SK-N-SH (cell line): Measurements from ENCODE around the gene SCRG1. TPM values are rescaled to one million over a fixed set of nuclear protein-coding genes. Genes with fewer than 3 reads are reported as not detected.

Experiments used
- CTCF ChIA-PET: fragments of 300-600, 350-600 bp; formaldehyde crosslinking; extraction: SDS; loops from one replicate; lab custom pipeline; 2021; lab: Yijun Ruan, JAX
- POLR2A ChIA-PET: fragments of 350-600 bp; sonication (Branson Sonifier 250); formaldehyde crosslinking; extraction: SDS; loops from one replicate; lab custom pipeline; 2020; ENCODE audit warnings: antibody characterized with exemption, inconsistent platforms; lab: Yijun Ruan, JAX
- DNase-seq: peaks from one replicate; pipeline ENCODE4 v3.0.0; 2012
- H2AFZ ChIP-seq: fragments of 200-600 bp; sonication (generic); 2 replicates; pipeline ENCODE4 v1.8.1; 2016; ENCODE audit warnings: antibody characterized with exemption, mild to moderate bottlenecking, low read depth
- H3F3A ChIP-seq: fragments of 200-600 bp; sonication (generic); replicated peaks from 2 replicates; pipeline ENCODE3; 2016; ENCODE audit warnings: antibody characterized with exemption, mild to moderate bottlenecking; ENCODE audit not compliant: insufficient read depth
- H3K27ac ChIP-seq, 2 experiments: fragments of 200-500 bp in 1 of 2; fragments of 200-600 bp in 1 of 2; sonication (Bioruptor generic) in 1 of 2; sonication (generic), shearing (Covaris generic) in 1 of 2; 2 replicates each; pipeline versions ENCODE4 v1.5.1 to v1.6.1; 2014 to 2016; ENCODE audit warnings: low read depth in 2 of 2, inconsistent platforms in 1 of 2, low read length in 1 of 2, mild to moderate bottlenecking in 1 of 2, mixed read lengths in 1 of 2
- H3K27me3 ChIP-seq: fragments of 200-600 bp; sonication (generic), shearing (Covaris generic); 2 replicates; pipeline ENCODE4 v1.6.1; 2016; ENCODE audit warnings: mixed run types; ENCODE audit not compliant: insufficient read depth
- H3K36me3 ChIP-seq, 2 experiments: fragments of 200-500 bp in 1 of 2; fragments of 200-600 bp in 1 of 2; sonication (Bioruptor generic) in 1 of 2; sonication (generic) in 1 of 2; replicated peaks in 1 of 2; 2 replicates each; pipeline versions ENCODE3 to v1.5.1; 2014 to 2016; ENCODE audit warnings: low read length in 1 of 2, mild to moderate bottlenecking in 1 of 2; ENCODE audit not compliant: insufficient read depth in 2 of 2, control insufficient read depth in 1 of 2
- H3K4me1 ChIP-seq, 2 experiments: fragments of 200-500 bp in 1 of 2; fragments of 200-600 bp in 1 of 2; sonication (Bioruptor generic) in 1 of 2; sonication (generic), shearing (Covaris generic) in 1 of 2; 2 replicates each; pipeline versions ENCODE4 v1.5.1 to v1.6.1; 2014 to 2016; ENCODE audit warnings: low read depth in 1 of 2, low read length in 1 of 2, mixed run types in 1 of 2; ENCODE audit not compliant: insufficient read depth in 2 of 2, control insufficient read depth in 1 of 2
- H3K4me2 ChIP-seq: fragments of 200-600 bp; sonication (generic), shearing (Covaris generic); 2 replicates; pipeline ENCODE4 v1.6.1; 2017; ENCODE audit warnings: mixed run types
- H3K4me3 ChIP-seq, 2 experiments: fragments of 200-500 bp in 1 of 2; fragments of 200-600 bp in 1 of 2; sonication (Bioruptor generic) in 1 of 2; sonication (generic), shearing (Covaris generic) in 1 of 2; 2 replicates each; pipeline versions ENCODE4 v1.5.1 to v1.8.1; 2014 to 2016; ENCODE audit warnings: low read depth in 2 of 2, inconsistent platforms in 1 of 2, low read length in 1 of 2, mild to moderate bottlenecking in 1 of 2, mixed read lengths in 1 of 2, moderate library complexity in 1 of 2
- H3K79me2 ChIP-seq: fragments of 200-600 bp; sonication (generic); 2 replicates; pipeline ENCODE4 v1.8.1; 2017; ENCODE audit warnings: mild to moderate bottlenecking; ENCODE audit not compliant: insufficient read depth
- H3K9ac ChIP-seq: fragments of 200-600 bp; sonication (generic); 2 replicates; pipeline ENCODE4 v1.6.1; 2017; ENCODE audit warnings: mixed run types
- H3K9me2 ChIP-seq: fragments of 200-600 bp; sonication (generic); 2 replicates; pipeline ENCODE4 v1.6.1; 2017; ENCODE audit warnings: mixed run types
- H3K9me3 ChIP-seq: fragments of 200-600 bp; sonication (generic); 2 replicates; pipeline ENCODE4 v1.6.1; 2017; ENCODE audit warnings: mixed run types, mild to moderate bottlenecking, moderate library complexity
- H4K20me1 ChIP-seq: fragments of 200-600 bp; sonication (generic); 2 replicates; pipeline ENCODE4 v1.6.1; 2017; ENCODE audit warnings: mild to moderate bottlenecking, mixed run types; ENCODE audit not compliant: insufficient read depth
- CHD2 ChIP-seq: fragments of 150-350 bp; IDR thresholded peaks from 2 replicates; pipeline ENCODE4 v1.6.1; 2018; ENCODE audit warnings: low read length; ENCODE audit not compliant: partially characterized antibody
- ELF1 ChIP-seq: IDR thresholded peaks from 2 replicates; pipeline ENCODE4 v1.4.0; 2012
- EZH2phosphoT487 ChIP-seq: fragments of 200-600 bp; sonication (generic); IDR thresholded peaks from 2 replicates; pipeline ENCODE4 v1.6.1; 2017; ENCODE audit warnings: low read depth, mixed run types, mild to moderate bottlenecking, antibody characterized with exemption, moderate library complexity, borderline replicate concordance
- FOXJ3 ChIP-seq: sonication (generic); formaldehyde crosslinking; IDR thresholded peaks from 2 replicates; pipeline ENCODE4 v1.5.1; 2020; ENCODE audit warnings: mild to moderate bottlenecking, missing genetic modification reagents
- FOXM1 ChIP-seq: IDR thresholded peaks from 2 replicates; pipeline ENCODE4 v1.4.0; 2012; ENCODE audit warnings: low read depth, mild to moderate bottlenecking
- GATA2 ChIP-seq: sonication (generic); formaldehyde crosslinking; IDR thresholded peaks from 2 replicates; pipeline ENCODE4 v1.5.0; 2020; ENCODE audit warnings: mild to moderate bottlenecking, missing genetic modification reagents
- MEF2A ChIP-seq: IDR thresholded peaks from 2 replicates; pipeline ENCODE4 v1.4.0; 2012; ENCODE audit warnings: low read depth, borderline replicate concordance
- NFIC ChIP-seq: IDR thresholded peaks from 2 replicates; pipeline ENCODE4 v1.4.0; 2012; ENCODE audit warnings: borderline replicate concordance
- POLR2AphosphoS5 ChIP-seq: IDR thresholded peaks from 2 replicates; pipeline ENCODE4 v1.6.1; 2012; ENCODE audit warnings: low read depth, low read length
- RAD21 ChIP-seq: IDR thresholded peaks from 2 replicates; pipeline ENCODE4 v1.6.1; 2012; ENCODE audit warnings: mild to moderate bottlenecking, low read length
- RFX5 ChIP-seq: IDR thresholded peaks from 2 replicates; pipeline ENCODE4 v1.6.1; 2012; ENCODE audit warnings: mild to moderate bottlenecking, improper control_type of control experiment, low read length
- SMC3 ChIP-seq: IDR thresholded peaks from 2 replicates; pipeline ENCODE4 v1.6.1; 2012; ENCODE audit warnings: low read depth, low read length, improper control_type of control experiment
- TCF12 ChIP-seq: IDR thresholded peaks from 2 replicates; pipeline ENCODE4 v1.4.0; 2012
- WGBS: methylation state at CpG from one replicate; pipeline ENCODE4 v1.1.6; 2017; ENCODE audit warnings: low lambda C conversion rate; 5-methylcytosine and 5-hydroxymethylcytosine counted together
- polyA plus RNA-seq, 3 experiments: library from polyadenylated mRNA; depleted of rRNA; stranded (reverse); fragments of >200 nt; gene quantifications; 2 replicates each; pipeline ENCODE4 v1.2.3, GENCODE V29; 2012
- TF ChIP-seq, protein P1 (sequence below): IDR thresholded peaks from 2 replicates; pipeline ENCODE4 v1.4.0; 2012; ENCODE audit warnings: low read depth, borderline replicate concordance
- TF ChIP-seq, protein P2 (sequence below): fragments of 150-350 bp; IDR thresholded peaks from 2 replicates; pipeline ENCODE4 v1.6.1; 2017; ENCODE audit warnings: antibody characterized with exemption, low read length, low read depth, borderline replicate concordance
- TF ChIP-seq, protein P3 (sequence below): fragments of 150-350 bp; IDR thresholded peaks from 2 replicates; pipeline ENCODE4 v1.6.1; 2016; ENCODE audit warnings: mild to moderate bottlenecking, low read depth, low read length
- TF ChIP-seq, protein P4 (sequence below): IDR thresholded peaks from 2 replicates; pipeline ENCODE4 v1.6.1; 2012; ENCODE audit warnings: mild to moderate bottlenecking, low read depth, low read length, moderate library complexity

Gene SCRG1
- polyA plus RNA-seq, 1 of the 3 experiments (the other 2 are of a cell fraction), result 0.16 TPM

DNA sequence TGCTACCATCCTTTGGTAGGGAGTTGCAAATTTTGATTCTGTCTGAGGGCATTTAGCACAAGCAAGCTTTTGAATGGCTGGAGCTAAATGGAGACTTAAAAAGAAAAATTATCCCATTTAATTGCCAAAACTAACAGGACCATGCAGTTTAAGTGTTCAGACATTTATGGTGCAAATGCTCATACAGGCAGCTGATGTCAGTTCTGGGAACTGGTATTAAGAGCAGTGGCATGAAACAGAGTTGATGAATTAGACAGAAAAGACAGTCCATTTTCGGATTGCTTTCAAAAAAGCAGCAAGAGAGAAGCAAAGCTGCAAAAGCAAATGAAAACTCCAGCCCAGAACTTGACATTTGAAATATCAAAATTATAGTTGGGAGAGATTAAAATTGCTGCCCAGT is 1.3 kb downstream of the SCRG1 start:
- ChIA-PET CTCF (interaction anchor here (0.9 to 3.2 kb wide), 6 partner anchors 14 to 32 kb away, joined by 3 to 9 read pairs (median 4); no protein-coding TSS in a partner anchor), POLR2A (no interaction called here)
- TF ChIP-seq, protein P1, sequence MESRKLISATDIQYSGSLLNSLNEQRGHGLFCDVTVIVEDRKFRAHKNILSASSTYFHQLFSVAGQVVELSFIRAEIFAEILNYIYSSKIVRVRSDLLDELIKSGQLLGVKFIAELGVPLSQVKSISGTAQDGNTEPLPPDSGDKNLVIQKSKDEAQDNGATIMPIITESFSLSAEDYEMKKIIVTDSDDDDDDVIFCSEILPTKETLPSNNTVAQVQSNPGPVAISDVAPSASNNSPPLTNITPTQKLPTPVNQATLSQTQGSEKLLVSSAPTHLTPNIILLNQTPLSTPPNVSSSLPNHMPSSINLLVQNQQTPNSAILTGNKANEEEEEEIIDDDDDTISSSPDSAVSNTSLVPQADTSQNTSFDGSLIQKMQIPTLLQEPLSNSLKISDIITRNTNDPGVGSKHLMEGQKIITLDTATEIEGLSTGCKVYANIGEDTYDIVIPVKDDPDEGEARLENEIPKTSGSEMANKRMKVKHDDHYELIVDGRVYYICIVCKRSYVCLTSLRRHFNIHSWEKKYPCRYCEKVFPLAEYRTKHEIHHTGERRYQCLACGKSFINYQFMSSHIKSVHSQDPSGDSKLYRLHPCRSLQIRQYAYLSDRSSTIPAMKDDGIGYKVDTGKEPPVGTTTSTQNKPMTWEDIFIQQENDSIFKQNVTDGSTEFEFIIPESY, result no peak
- no peak for TF ChIP-seq GATA2 (CRISPR knock-in tag)
- no peak for TF ChIP-seq RAD21
- no peak for TF ChIP-seq FOXJ3 (CRISPR knock-in tag)
- TF ChIP-seq POLR2AphosphoS5, result no peak
- TF ChIP-seq SMC3, result no peak
- TF ChIP-seq RFX5, result no peak
- TF ChIP-seq, protein P2, sequence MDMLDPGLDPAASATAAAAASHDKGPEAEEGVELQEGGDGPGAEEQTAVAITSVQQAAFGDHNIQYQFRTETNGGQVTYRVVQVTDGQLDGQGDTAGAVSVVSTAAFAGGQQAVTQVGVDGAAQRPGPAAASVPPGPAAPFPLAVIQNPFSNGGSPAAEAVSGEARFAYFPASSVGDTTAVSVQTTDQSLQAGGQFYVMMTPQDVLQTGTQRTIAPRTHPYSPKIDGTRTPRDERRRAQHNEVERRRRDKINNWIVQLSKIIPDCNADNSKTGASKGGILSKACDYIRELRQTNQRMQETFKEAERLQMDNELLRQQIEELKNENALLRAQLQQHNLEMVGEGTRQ, result no peak
- TF ChIP-seq EZH2phosphoT487, result no peak
- TF ChIP-seq TCF12, result no peak
- no peaks in the 10 kb centered on the region for H3K27me3 ChIP-seq
- H3K27ac ChIP-seq, result peak overlapping the region in 1 of 2 experiments; percentile 47; a peak in 2 of 4 replicates
- H3F3A ChIP-seq, result peaks cover 13% of the 10 kb centered on the region
- no peak for DNase-seq
- H3K4me2 ChIP-seq, result peak overlapping the region; percentile 66
- H3K4me3 ChIP-seq, result peak overlapping the region in 1 of 2 experiments; percentile 4; a peak in 1 of 4 replicates
- no peaks in the 10 kb centered on the region for H3K9me2 ChIP-seq
- peak overlapping the region; percentile 7; the same call in 1 of the 2 replicates for H3K9ac ChIP-seq
- H3K4me1 ChIP-seq, result peaks cover 0 to 13% of the 10 kb centered on the region in 2 experiments; a peak in 1 of 4 replicates
- peaks cover 0 to 7% of the 10 kb centered on the region in 2 experiments for H3K36me3 ChIP-seq
- H3K9me3 ChIP-seq, result peaks cover 6% of the 10 kb centered on the region; the same call in 1 of the 2 replicates
- 57% methylated on average over 1 of the region's 1 CpG for WGBS
- peak overlapping the region; percentile 63 for H2AFZ ChIP-seq
- H3K79me2 ChIP-seq, result no peaks in the 10 kb centered on the region
- no peaks in the 10 kb centered on the region for H4K20me1 ChIP-seq

DNA sequence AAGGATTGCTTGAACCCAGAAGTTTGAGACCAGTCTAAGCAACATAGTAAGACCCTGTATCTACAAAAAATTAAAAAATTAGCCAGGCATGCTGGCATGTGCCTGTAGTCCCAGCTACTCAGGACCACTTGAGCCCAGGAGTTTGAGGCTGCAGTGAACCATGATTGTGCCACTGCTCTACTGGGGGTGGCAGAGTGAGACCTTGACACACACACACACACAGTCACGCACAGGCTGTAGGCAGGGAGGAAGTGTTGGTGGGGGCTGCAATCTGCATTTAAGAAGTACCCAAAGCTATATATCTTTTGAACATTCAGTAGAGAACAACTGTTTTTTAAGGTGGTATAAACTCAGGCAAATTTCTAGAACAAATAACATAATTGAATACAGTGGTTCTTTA is 7.2 kb downstream of the SCRG1 start:
- 100% methylated on average over 1 of the region's 1 CpG for WGBS
- DNase-seq, result no peak
- Histone ChIP-seq H3K4me2 (no peak overlapping the region), H3K4me1 (0 out of 4 replicates have a peak, but pooled peaks cover 0 to under 1% of the 10 kb centered on the region in 2 experiments), H3K9me2 (no peaks in the 10 kb centered on the region), H3F3A (no peaks in the 10 kb centered on the region), H3K27ac (no peak overlapping the region), H3K27me3 (no peaks in the 10 kb centered on the region), H3K36me3 (peaks cover 0 to 8% of the 10 kb centered on the region in 2 experiments), H3K9me3 (peaks cover 6% of the 10 kb centered on the region; the same call in 1 of the 2 replicates), H3K79me2 (no peaks in the 10 kb centered on the region), H4K20me1 (no peaks in the 10 kb centered on the region)
- POLR2A ChIA-PET, result no interaction called here
- CTCF ChIA-PET, result interaction anchor here (1.3 kb wide), 1 partner anchor 54 kb away, joined by 3 read pairs; no protein-coding TSS in a partner anchor
- no peak for TF ChIP-seq NFIC
- TF ChIP-seq, protein P3, sequence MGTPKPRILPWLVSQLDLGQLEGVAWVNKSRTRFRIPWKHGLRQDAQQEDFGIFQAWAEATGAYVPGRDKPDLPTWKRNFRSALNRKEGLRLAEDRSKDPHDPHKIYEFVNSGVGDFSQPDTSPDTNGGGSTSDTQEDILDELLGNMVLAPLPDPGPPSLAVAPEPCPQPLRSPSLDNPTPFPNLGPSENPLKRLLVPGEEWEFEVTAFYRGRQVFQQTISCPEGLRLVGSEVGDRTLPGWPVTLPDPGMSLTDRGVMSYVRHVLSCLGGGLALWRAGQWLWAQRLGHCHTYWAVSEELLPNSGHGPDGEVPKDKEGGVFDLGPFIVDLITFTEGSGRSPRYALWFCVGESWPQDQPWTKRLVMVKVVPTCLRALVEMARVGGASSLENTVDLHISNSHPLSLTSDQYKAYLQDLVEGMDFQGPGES, result no peak
- TF ChIP-seq FOXM1, result no peak
- no peak for TF ChIP-seq MEF2A
- TF ChIP-seq ELF1, result no peak
- TF ChIP-seq, protein P4, sequence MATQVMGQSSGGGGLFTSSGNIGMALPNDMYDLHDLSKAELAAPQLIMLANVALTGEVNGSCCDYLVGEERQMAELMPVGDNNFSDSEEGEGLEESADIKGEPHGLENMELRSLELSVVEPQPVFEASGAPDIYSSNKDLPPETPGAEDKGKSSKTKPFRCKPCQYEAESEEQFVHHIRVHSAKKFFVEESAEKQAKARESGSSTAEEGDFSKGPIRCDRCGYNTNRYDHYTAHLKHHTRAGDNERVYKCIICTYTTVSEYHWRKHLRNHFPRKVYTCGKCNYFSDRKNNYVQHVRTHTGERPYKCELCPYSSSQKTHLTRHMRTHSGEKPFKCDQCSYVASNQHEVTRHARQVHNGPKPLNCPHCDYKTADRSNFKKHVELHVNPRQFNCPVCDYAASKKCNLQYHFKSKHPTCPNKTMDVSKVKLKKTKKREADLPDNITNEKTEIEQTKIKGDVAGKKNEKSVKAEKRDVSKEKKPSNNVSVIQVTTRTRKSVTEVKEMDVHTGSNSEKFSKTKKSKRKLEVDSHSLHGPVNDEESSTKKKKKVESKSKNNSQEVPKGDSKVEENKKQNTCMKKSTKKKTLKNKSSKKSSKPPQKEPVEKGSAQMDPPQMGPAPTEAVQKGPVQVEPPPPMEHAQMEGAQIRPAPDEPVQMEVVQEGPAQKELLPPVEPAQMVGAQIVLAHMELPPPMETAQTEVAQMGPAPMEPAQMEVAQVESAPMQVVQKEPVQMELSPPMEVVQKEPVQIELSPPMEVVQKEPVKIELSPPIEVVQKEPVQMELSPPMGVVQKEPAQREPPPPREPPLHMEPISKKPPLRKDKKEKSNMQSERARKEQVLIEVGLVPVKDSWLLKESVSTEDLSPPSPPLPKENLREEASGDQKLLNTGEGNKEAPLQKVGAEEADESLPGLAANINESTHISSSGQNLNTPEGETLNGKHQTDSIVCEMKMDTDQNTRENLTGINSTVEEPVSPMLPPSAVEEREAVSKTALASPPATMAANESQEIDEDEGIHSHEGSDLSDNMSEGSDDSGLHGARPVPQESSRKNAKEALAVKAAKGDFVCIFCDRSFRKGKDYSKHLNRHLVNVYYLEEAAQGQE, result no peak
- TF ChIP-seq GATA2 (CRISPR knock-in tag), result no peak
- TF ChIP-seq CHD2, result no peak
- TF ChIP-seq, all 33 proteins: peak for 0
- Histone ChIP-seq H2AFZ (no peak overlapping the region), H3K4me3 (no peak overlapping the region), H3K9ac (no peak overlapping the region)
